22Rv1 (cell line): ENCODE data around the gene ZFR2.

Experiments
- ZFX ChIP-seq: fragments of 450-650 bp; IDR thresholded peaks from 2 replicates; pipeline ENCODE4 v1.6.1; 2017; ENCODE audit warnings: antibody characterized with exemption, borderline replicate concordance
- TF ChIP-seq, protein P1 (sequence below): fragments of 450-650 bp; IDR thresholded peaks from 2 replicates; pipeline ENCODE4 v1.5.1; 2017; ENCODE audit warnings: mild to moderate bottlenecking

GRCh38 chr19:3904233-3904632, 35.4 kb upstream of the ZFR2 start:
- TF ChIP-seq, protein P1, sequence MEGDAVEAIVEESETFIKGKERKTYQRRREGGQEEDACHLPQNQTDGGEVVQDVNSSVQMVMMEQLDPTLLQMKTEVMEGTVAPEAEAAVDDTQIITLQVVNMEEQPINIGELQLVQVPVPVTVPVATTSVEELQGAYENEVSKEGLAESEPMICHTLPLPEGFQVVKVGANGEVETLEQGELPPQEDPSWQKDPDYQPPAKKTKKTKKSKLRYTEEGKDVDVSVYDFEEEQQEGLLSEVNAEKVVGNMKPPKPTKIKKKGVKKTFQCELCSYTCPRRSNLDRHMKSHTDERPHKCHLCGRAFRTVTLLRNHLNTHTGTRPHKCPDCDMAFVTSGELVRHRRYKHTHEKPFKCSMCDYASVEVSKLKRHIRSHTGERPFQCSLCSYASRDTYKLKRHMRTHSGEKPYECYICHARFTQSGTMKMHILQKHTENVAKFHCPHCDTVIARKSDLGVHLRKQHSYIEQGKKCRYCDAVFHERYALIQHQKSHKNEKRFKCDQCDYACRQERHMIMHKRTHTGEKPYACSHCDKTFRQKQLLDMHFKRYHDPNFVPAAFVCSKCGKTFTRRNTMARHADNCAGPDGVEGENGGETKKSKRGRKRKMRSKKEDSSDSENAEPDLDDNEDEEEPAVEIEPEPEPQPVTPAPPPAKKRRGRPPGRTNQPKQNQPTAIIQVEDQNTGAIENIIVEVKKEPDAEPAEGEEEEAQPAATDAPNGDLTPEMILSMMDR: no peak
- no peak for TF ChIP-seq ZFX
